Liver (tissue), 3 donors: ENCODE results near the gene GART.

ENCODE experiments used
- SP1 ChIP-seq: IDR thresholded peaks from 2 replicates; pipeline ENCODE4 v1.6.1; 2018; ENCODE audit warnings: antibody characterized with exemption, mild to moderate bottlenecking
- TF ChIP-seq, protein P1 (sequence below): fragments of 150-350 bp; IDR thresholded peaks from 2 replicates; pipeline ENCODE4 v1.5.1; 2017; ENCODE audit warnings: improper control_type of control experiment, low read depth, low read length; ENCODE audit not compliant: missing input control
- TF ChIP-seq, protein P2 (sequence below): IDR thresholded peaks from 2 replicates; pipeline ENCODE4 v1.6.1; 2016; ENCODE audit warnings: antibody characterized with exemption, mild to moderate bottlenecking
- donor health status: healthy.
- donor health status: healthy.

DNA sequence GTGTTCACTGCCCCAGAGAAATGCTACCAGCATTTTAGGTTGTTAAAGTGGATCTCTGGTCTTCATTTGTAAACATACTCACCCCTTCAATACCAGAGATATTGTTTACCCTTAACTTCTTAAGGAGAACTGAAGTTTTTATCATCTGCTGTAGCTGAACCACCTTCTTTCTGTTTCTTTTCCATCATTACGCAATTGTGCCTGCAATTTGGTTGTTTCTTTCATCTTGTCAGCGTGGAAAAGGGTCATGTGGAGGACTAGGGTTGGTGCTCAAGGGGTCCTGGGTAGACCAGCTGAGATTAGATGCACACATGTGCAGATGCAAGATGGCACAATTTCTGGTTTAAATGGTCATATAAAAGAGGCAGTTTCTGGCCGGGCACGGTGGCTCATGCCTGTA, 23.0 kb downstream of the GART start:
- TF ChIP-seq, protein P1, sequence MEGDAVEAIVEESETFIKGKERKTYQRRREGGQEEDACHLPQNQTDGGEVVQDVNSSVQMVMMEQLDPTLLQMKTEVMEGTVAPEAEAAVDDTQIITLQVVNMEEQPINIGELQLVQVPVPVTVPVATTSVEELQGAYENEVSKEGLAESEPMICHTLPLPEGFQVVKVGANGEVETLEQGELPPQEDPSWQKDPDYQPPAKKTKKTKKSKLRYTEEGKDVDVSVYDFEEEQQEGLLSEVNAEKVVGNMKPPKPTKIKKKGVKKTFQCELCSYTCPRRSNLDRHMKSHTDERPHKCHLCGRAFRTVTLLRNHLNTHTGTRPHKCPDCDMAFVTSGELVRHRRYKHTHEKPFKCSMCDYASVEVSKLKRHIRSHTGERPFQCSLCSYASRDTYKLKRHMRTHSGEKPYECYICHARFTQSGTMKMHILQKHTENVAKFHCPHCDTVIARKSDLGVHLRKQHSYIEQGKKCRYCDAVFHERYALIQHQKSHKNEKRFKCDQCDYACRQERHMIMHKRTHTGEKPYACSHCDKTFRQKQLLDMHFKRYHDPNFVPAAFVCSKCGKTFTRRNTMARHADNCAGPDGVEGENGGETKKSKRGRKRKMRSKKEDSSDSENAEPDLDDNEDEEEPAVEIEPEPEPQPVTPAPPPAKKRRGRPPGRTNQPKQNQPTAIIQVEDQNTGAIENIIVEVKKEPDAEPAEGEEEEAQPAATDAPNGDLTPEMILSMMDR, result no peak
- TF ChIP-seq SP1, result no peak
- TF ChIP-seq, protein P2, sequence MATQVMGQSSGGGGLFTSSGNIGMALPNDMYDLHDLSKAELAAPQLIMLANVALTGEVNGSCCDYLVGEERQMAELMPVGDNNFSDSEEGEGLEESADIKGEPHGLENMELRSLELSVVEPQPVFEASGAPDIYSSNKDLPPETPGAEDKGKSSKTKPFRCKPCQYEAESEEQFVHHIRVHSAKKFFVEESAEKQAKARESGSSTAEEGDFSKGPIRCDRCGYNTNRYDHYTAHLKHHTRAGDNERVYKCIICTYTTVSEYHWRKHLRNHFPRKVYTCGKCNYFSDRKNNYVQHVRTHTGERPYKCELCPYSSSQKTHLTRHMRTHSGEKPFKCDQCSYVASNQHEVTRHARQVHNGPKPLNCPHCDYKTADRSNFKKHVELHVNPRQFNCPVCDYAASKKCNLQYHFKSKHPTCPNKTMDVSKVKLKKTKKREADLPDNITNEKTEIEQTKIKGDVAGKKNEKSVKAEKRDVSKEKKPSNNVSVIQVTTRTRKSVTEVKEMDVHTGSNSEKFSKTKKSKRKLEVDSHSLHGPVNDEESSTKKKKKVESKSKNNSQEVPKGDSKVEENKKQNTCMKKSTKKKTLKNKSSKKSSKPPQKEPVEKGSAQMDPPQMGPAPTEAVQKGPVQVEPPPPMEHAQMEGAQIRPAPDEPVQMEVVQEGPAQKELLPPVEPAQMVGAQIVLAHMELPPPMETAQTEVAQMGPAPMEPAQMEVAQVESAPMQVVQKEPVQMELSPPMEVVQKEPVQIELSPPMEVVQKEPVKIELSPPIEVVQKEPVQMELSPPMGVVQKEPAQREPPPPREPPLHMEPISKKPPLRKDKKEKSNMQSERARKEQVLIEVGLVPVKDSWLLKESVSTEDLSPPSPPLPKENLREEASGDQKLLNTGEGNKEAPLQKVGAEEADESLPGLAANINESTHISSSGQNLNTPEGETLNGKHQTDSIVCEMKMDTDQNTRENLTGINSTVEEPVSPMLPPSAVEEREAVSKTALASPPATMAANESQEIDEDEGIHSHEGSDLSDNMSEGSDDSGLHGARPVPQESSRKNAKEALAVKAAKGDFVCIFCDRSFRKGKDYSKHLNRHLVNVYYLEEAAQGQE, result no peak
